Astrocyte (in vitro differentiated cells and primary cell): Measurements from ENCODE around the gene DLX1. TPM values are rescaled to one million over a fixed set of nuclear protein-coding genes. Genes with fewer than 3 reads are reported as not detected.
A peak's percentile ranks its signal among the peaks of the same experiment; 100 is the strongest.

ENCODE experiments used
- DNase-seq: peaks from one replicate; pipeline ENCODE4 v3.0.0-alpha.2; 2010; ENCODE audit warnings: low read depth
- FAIRE-seq: peaks from 2 replicates; lab custom pipeline; 2011; peaks lifted over from hg19 to GRCh38; lab: Jason Lieb, UNC
- H2AFZ ChIP-seq: 2 replicates; pipeline ENCODE4 v1.6.0; 2012; ENCODE audit warnings: low read depth, low read length, inconsistent platforms
- H3K27ac ChIP-seq: 2 replicates; pipeline ENCODE4 v1.5.1; 2011; ENCODE audit warnings: low read depth, low read length, inconsistent platforms
- H3K27me3 ChIP-seq: 2 replicates; pipeline ENCODE4 v1.6.0; 2011; ENCODE audit warnings: low read length, inconsistent platforms; ENCODE audit not compliant: insufficient read depth
- H3K36me3 ChIP-seq: 2 replicates; pipeline ENCODE4 v1.5.1; 2011; ENCODE audit warnings: low read length, inconsistent platforms; ENCODE audit not compliant: insufficient read depth
- H3K4me1 ChIP-seq: 2 replicates; pipeline ENCODE4 v1.5.1; 2011; ENCODE audit warnings: low read length, inconsistent platforms; ENCODE audit not compliant: insufficient read depth
- H3K4me2 ChIP-seq: 2 replicates; pipeline ENCODE4 v1.6.0; 2012; ENCODE audit warnings: low read length, inconsistent platforms
- H3K4me3 ChIP-seq: 2 replicates; pipeline ENCODE4 v1.5.1; 2011; ENCODE audit warnings: low read depth, mild to moderate bottlenecking, low read length, inconsistent platforms; ENCODE audit not compliant: insufficient read depth
- H3K79me2 ChIP-seq: 2 replicates; pipeline ENCODE4 v1.6.0; 2012; ENCODE audit warnings: mild to moderate bottlenecking, low read length, inconsistent platforms; ENCODE audit not compliant: insufficient read depth
- H3K9ac ChIP-seq: 2 replicates; pipeline ENCODE4 v1.6.0; 2012; ENCODE audit warnings: mild to moderate bottlenecking, low read length, inconsistent platforms
- H3K9me3 ChIP-seq: 2 replicates; pipeline ENCODE4 v1.5.1; 2012; ENCODE audit warnings: low read depth, mild to moderate bottlenecking, low read length, inconsistent platforms; ENCODE audit not compliant: insufficient read depth
- H4K20me1 ChIP-seq: 2 replicates; pipeline ENCODE4 v1.6.0; 2012; ENCODE audit warnings: low read length, inconsistent platforms; ENCODE audit not compliant: insufficient read depth
- H3K27ac Mint-ChIP-seq: one replicate; pipeline ENCODE4 v1.8.0; 2021; ENCODE audit warnings: mild to moderate bottlenecking, mixed read lengths; ENCODE audit not compliant: unreplicated experiment
- H3K27me3 Mint-ChIP-seq: one replicate; pipeline ENCODE4 v1.8.0; 2021; ENCODE audit warnings: low read depth, mixed read lengths; ENCODE audit not compliant: unreplicated experiment
- H3K36me3 Mint-ChIP-seq: one replicate; pipeline ENCODE4 v1.8.0; 2021; ENCODE audit warnings: low read depth, mixed read lengths; ENCODE audit not compliant: unreplicated experiment
- H3K4me1 Mint-ChIP-seq: one replicate; pipeline ENCODE4 v1.8.0; 2021; ENCODE audit warnings: low read depth, mixed read lengths; ENCODE audit not compliant: unreplicated experiment
- H3K4me3 Mint-ChIP-seq: one replicate; pipeline ENCODE4 v1.8.0; 2021; ENCODE audit warnings: mild to moderate bottlenecking, moderate library complexity, mixed read lengths; ENCODE audit not compliant: unreplicated experiment
- H3K9me3 Mint-ChIP-seq: one replicate; pipeline ENCODE4 v1.8.0; 2021; ENCODE audit warnings: mild to moderate bottlenecking, mixed read lengths; ENCODE audit not compliant: unreplicated experiment
- CTCF ChIP-seq: IDR thresholded peaks from 2 replicates; pipeline ENCODE4 v1.5.1; 2011; ENCODE audit warnings: low read depth, mild to moderate bottlenecking, inconsistent platforms, low read length, moderate library complexity; ENCODE audit not compliant: insufficient read depth
- EZH2 ChIP-seq: IDR thresholded peaks from 2 replicates; pipeline ENCODE4 v1.6.1; 2012; ENCODE audit warnings: mild to moderate bottlenecking, low read length, inconsistent platforms; ENCODE audit not compliant: insufficient read depth
- total RNA-seq: library from RNA; stranded (reverse); gene quantifications from 2 replicates; pipeline ENCODE4 v1.2.1, GENCODE V29; 2021

Gene DLX1
- total RNA-seq, 1 donor from 2014 or later: 0.27 TPM

GRCh38 chr2:172087207-172087779 is 2.0 kb downstream of the DLX1 start:
- H3K4me1 Mint-ChIP-seq: peaks cover 5% of the 10 kb centered on the region
- no peak for FAIRE-seq
- Histone ChIP-seq H3K36me3 (no peaks in the 10 kb centered on the region), H3K27me3 (peaks cover 94% of the 10 kb centered on the region), H3K9ac (no peak overlapping the region), H3K4me3 (no peak overlapping the region), H3K9me3 (peaks cover 6% of the 10 kb centered on the region), H3K79me2 (no peaks in the 10 kb centered on the region), H3K4me1 (peaks cover 6% of the 10 kb centered on the region), H4K20me1 (peaks cover 36% of the 10 kb centered on the region), H3K27ac (no peak overlapping the region), H3K4me2 (peak overlapping the region; percentile 91), H2AFZ (no peak overlapping the region)
- H3K27ac Mint-ChIP-seq: peak overlapping the region; percentile 89
- no peak for DNase-seq
- TF ChIP-seq CTCF: no peak
- peak; percentile 65 for TF ChIP-seq EZH2
- peak overlapping the region; percentile 20 for H3K4me3 Mint-ChIP-seq
- peaks cover 83% of the 10 kb centered on the region for H3K27me3 Mint-ChIP-seq
- H3K9me3 Mint-ChIP-seq: peaks cover 24% of the 10 kb centered on the region
- H3K36me3 Mint-ChIP-seq: peaks cover 2% of the 10 kb centered on the region

GRCh38 chr2:172087780-172088244 is 2.5 kb downstream of the DLX1 start:
- H3K9ac ChIP-seq: no peak overlapping the region
- no peak overlapping the region for H3K27ac ChIP-seq
- H3K4me2 ChIP-seq: no peak overlapping the region
- no peak overlapping the region for H3K4me3 ChIP-seq
- Mint-ChIP-seq H3K27me3 (peaks cover 83% of the 10 kb centered on the region), H3K4me1 (peaks cover 5% of the 10 kb centered on the region), H3K36me3 (peaks cover 2% of the 10 kb centered on the region), H3K4me3 (no peak overlapping the region), H3K9me3 (peaks cover 24% of the 10 kb centered on the region), H3K27ac (peak overlapping the region; percentile 66)
- H3K27me3 ChIP-seq: peaks cover 94% of the 10 kb centered on the region
- H3K79me2 ChIP-seq: no peaks in the 10 kb centered on the region
- no peak overlapping the region for H2AFZ ChIP-seq
- H4K20me1 ChIP-seq: peaks cover 34% of the 10 kb centered on the region
- peaks cover 6% of the 10 kb centered on the region for H3K9me3 ChIP-seq
- TF ChIP-seq EZH2: peak; percentile 1
- no peak for TF ChIP-seq CTCF
- FAIRE-seq: no peak
- peaks cover 6% of the 10 kb centered on the region for H3K4me1 ChIP-seq
- no peak for DNase-seq
- H3K36me3 ChIP-seq: no peaks in the 10 kb centered on the region
